A549 (cell line): ENCODE data around the gene KCNA5.

Source experiments
- JUNB ChIP-seq: fragments of >200 bp; sonication (Bioruptor Twin); formaldehyde crosslinking; IDR thresholded peaks from 2 replicates; pipeline ENCODE4 v1.6.1; 2016
- PHF8 ChIP-seq: fragments of 200-600 bp; sonication (generic); IDR thresholded peaks from 2 replicates; pipeline ENCODE4 v1.6.1; 2016; ENCODE audit warnings: low read depth, mild to moderate bottlenecking, antibody characterized with exemption, moderate library complexity, borderline replicate concordance
- POLR2A ChIP-seq: IDR thresholded peaks from 2 replicates; pipeline ENCODE4 v1.6.1; 2012; ENCODE audit warnings: mild to moderate bottlenecking, low read length
- TF ChIP-seq, protein P1 (sequence below): fragments of >200 bp; sonication (Bioruptor Twin); formaldehyde crosslinking; IDR thresholded peaks from 3 replicates; pipeline ENCODE4 v1.5.1; 2016
- TF ChIP-seq, protein P2 (sequence below): fragments of 200-600 bp; sonication (generic); IDR thresholded peaks from 2 replicates; pipeline ENCODE4 v1.6.1; 2016; ENCODE audit warnings: antibody characterized with exemption, mild to moderate bottlenecking, moderate library complexity

DNA sequence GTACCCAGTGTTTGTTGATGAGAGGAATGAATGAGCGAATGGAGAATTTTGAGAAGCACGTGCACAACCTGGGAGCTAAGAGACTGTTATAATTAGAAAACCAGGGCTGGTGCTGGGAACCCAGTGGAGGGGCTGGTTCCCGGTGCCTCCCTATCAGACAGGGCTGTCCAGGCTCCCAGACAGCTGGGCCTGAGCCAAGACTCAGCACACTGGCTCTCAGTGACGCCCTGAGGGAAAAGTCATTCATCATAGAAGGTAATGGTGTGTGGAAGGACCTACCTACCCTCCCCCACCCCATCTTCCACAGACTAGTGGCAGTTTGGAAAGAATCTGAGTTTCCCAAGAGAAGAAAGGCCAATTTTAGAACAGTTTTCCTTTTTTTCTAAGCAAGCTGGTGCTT lies 34.7 kb downstream of the KCNA5 start:
- TF ChIP-seq POLR2A: no peak
- TF ChIP-seq JUNB: no peak
- TF ChIP-seq, protein P1, sequence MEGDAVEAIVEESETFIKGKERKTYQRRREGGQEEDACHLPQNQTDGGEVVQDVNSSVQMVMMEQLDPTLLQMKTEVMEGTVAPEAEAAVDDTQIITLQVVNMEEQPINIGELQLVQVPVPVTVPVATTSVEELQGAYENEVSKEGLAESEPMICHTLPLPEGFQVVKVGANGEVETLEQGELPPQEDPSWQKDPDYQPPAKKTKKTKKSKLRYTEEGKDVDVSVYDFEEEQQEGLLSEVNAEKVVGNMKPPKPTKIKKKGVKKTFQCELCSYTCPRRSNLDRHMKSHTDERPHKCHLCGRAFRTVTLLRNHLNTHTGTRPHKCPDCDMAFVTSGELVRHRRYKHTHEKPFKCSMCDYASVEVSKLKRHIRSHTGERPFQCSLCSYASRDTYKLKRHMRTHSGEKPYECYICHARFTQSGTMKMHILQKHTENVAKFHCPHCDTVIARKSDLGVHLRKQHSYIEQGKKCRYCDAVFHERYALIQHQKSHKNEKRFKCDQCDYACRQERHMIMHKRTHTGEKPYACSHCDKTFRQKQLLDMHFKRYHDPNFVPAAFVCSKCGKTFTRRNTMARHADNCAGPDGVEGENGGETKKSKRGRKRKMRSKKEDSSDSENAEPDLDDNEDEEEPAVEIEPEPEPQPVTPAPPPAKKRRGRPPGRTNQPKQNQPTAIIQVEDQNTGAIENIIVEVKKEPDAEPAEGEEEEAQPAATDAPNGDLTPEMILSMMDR: no peak
- TF ChIP-seq, protein P2, sequence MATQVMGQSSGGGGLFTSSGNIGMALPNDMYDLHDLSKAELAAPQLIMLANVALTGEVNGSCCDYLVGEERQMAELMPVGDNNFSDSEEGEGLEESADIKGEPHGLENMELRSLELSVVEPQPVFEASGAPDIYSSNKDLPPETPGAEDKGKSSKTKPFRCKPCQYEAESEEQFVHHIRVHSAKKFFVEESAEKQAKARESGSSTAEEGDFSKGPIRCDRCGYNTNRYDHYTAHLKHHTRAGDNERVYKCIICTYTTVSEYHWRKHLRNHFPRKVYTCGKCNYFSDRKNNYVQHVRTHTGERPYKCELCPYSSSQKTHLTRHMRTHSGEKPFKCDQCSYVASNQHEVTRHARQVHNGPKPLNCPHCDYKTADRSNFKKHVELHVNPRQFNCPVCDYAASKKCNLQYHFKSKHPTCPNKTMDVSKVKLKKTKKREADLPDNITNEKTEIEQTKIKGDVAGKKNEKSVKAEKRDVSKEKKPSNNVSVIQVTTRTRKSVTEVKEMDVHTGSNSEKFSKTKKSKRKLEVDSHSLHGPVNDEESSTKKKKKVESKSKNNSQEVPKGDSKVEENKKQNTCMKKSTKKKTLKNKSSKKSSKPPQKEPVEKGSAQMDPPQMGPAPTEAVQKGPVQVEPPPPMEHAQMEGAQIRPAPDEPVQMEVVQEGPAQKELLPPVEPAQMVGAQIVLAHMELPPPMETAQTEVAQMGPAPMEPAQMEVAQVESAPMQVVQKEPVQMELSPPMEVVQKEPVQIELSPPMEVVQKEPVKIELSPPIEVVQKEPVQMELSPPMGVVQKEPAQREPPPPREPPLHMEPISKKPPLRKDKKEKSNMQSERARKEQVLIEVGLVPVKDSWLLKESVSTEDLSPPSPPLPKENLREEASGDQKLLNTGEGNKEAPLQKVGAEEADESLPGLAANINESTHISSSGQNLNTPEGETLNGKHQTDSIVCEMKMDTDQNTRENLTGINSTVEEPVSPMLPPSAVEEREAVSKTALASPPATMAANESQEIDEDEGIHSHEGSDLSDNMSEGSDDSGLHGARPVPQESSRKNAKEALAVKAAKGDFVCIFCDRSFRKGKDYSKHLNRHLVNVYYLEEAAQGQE: no peak
- no peak for TF ChIP-seq PHF8
